Islet of Langerhans (tissue), 1 donor: ENCODE data around the gene TOM1L2.
"Not testable (repeated sequence)": the region's sequence is repeated elsewhere in the genome, so short reads cannot be mapped to it uniquely, and the experiment has no call there.

Experiments
- FAIRE-seq: peaks from one replicate; lab custom pipeline; 2011; peaks lifted over from hg19 to GRCh38; lab: Jason Lieb, UNC

TOM1L2 gene

GRCh38 chr17:17924131-17924856, 47.9 kb downstream of the TOM1L2 start:
- no peak for FAIRE-seq

- FAIRE-seq, result no peak
Measured at GRCh38 chr17:17922070-17922614, 50.1 kb downstream of the TOM1L2 start.

GRCh38 chr17:17921192-17922069, 50.8 kb downstream of the TOM1L2 start:
- FAIRE-seq, result no peak

- peak; percentile 13 for FAIRE-seq
Measured at GRCh38 chr17:17919169-17920107, 52.8 kb downstream of the TOM1L2 start.

GRCh38 chr17:17917394-17917793, 54.8 kb downstream of the TOM1L2 start:
- no peak for FAIRE-seq

- no peak for FAIRE-seq
Measured at GRCh38 chr17:17915183-17915582, 57.0 kb downstream of the TOM1L2 start.

- no peak for FAIRE-seq
Measured at GRCh38 chr17:17913695-17914332, 58.4 kb downstream of the TOM1L2 start.

GRCh38 chr17:17912336-17912735, 59.9 kb downstream of the TOM1L2 start:
- FAIRE-seq, result not testable (repeated sequence)

GRCh38 chr17:17911001-17911613, 61.1 kb downstream of the TOM1L2 start:
- FAIRE-seq, result no peak

GRCh38 chr17:17910060-17910459, 62.1 kb downstream of the TOM1L2 start:
- FAIRE-seq, result no peak

- FAIRE-seq, result no peak
Measured at GRCh38 chr17:17909078-17909477, 63.1 kb downstream of the TOM1L2 start.

- no peak for FAIRE-seq
Measured at GRCh38 chr17:17907469-17907868, 64.7 kb downstream of the TOM1L2 start.

GRCh38 chr17:17906418-17907215, 65.6 kb downstream of the TOM1L2 start:
- FAIRE-seq, result no peak

GRCh38 chr17:17905036-17905320, 67.2 kb downstream of the TOM1L2 start:
- no peak for FAIRE-seq

- no peak for FAIRE-seq
Measured at GRCh38 chr17:17904166-17905035, 67.8 kb downstream of the TOM1L2 start.

GRCh38 chr17:17902877-17903276, 69.3 kb downstream of the TOM1L2 start:
- no peak for FAIRE-seq

GRCh38 chr17:17902376-17902775, 69.8 kb downstream of the TOM1L2 start:
- FAIRE-seq, result no peak

GRCh38 chr17:17900615-17901520, 71.3 kb downstream of the TOM1L2 start:
- FAIRE-seq, result no peak
